Adrenal gland (tissue), 12 donors: ENCODE data around the gene FAM78B. TPM values are rescaled to one million over a fixed set of nuclear protein-coding genes. Genes with fewer than 3 reads are reported as not detected.
A peak's percentile ranks its signal among the peaks of the same experiment; 100 is the strongest.

Experiments used
- DNase-seq, 7 donors: peaks; one replicate each; pipeline ENCODE4 v3.0.0-alpha.2; 2019 to 2020
- H3K27ac ChIP-seq, 5 donors: fragments of 200-600 bp; sonication (generic) in 4 of 5; 1 replicate in 3 of 5; 2 replicates in 2 of 5; pipeline versions ENCODE4 v1.5.1 to v1.8.0; 2016 to 2020; ENCODE audit warnings: mild to moderate bottlenecking in 1 of 5
- H3K27me3 ChIP-seq: fragments of 200-600 bp; 2 replicates; pipeline ENCODE4 v1.8.0; 2021
- H3K36me3 ChIP-seq, 2 donors: fragments of 200-600 bp; replicated peaks in 1 of 2; 1 replicate in 1 of 2; 2 replicates in 1 of 2; pipeline versions ENCODE4 v1.5.1 to v1.8.0; 2018 to 2022
- H3K4me1 ChIP-seq, 2 donors: fragments of 200-600 bp; replicated peaks in 1 of 2; 1 replicate in 1 of 2; 2 replicates in 1 of 2; pipeline versions ENCODE4 v1.5.1 to v1.8.0; 2018 to 2021
- H3K4me3 ChIP-seq, 4 donors: fragments of 200-600 bp; sonication (generic) in 3 of 4; one replicate each; pipeline ENCODE4 v1.5.1; 2016 to 2018
- H3K9me3 ChIP-seq, 3 donors: fragments of 200-600 bp; sonication (generic) in 1 of 3; replicated peaks in 1 of 3; 1 replicate in 2 of 3; 2 replicates in 1 of 3; pipeline versions ENCODE4 v1.5.1 to v1.8.0; 2016 to 2021
- POLR2A ChIP-seq, 2 donors: fragments of 450-650 bp; IDR thresholded peaks; one replicate each; pipeline ENCODE4 v1.6.1; 2017; ENCODE audit warnings: antibody characterized with exemption in 2 of 2, mild to moderate bottlenecking in 2 of 2, moderate library complexity in 1 of 2
- WGBS, 4 donors: extraction: QIAGEN DNeasy Blood & Tissue Kit in 2 of 4; methylation state at CpG; one replicate each; pipeline versions ENCODE4 v1.1.5 to v1.1.7; 2013 to 2017; 5-methylcytosine and 5-hydroxymethylcytosine counted together
- intact Hi-C, 2 donors: fragments of 100-400 bp; cut with DNase I; formaldehyde crosslinking; loops; one replicate each; pipeline versions ENCODE4 v1.14.1 to v1.15.0; 2022 to 2023
- polyA plus RNA-seq, 3 donors: library from polyadenylated mRNA; stranded (reverse); fragments of 200-250 nt in 2 of 3; fragments of 350-450 nt in 1 of 3; fragmentation: Illumina TruSeq in 1 of 3; extraction: RNeasy Lipid Tissue Mini Kit (QIAGEN cat#74804) in 1 of 3; gene quantifications; one replicate each; pipeline ENCODE4 v1.2.3, GENCODE V29; 2013 to 2014
- total RNA-seq, 9 donors: library from RNA; depleted of rRNA in 4 of 9; stranded (reverse); fragments of >200 nt in 4 of 9; fragments of 120-200 nt in 1 of 9; fragmentation: NEBNext Ultra II Directional in 1 of 9; extraction: Animal tissue kit (Norgen Biotek cat#: 25700) in 1 of 9; gene quantifications; one replicate each; pipeline versions ENCODE4 v1.1.0 to v1.2.4, GENCODE V29; 2013 to 2023
- TF ChIP-seq, protein P1 (sequence below), 6 experiments: fragments of 450-650 bp in 4 of 6; fragments of 200-600 bp in 2 of 6; sonication (generic) in 1 of 6; IDR thresholded peaks; 1 replicate in 5 of 6; 2 replicates in 1 of 6; pipeline versions ENCODE4 v1.5.1 to v1.8.0; 2016 to 2021; ENCODE audit warnings: antibody characterized with exemption in 6 of 6, mild to moderate bottlenecking in 2 of 6, moderate library complexity in 1 of 6
- donor health status: healthy with polysubstance abuse.
- donor health status: Bipolar disorder and iron deficiency.
- donor health status: DM: yes; HTN: yes; CAD: no.
- donor health status: DM: no; HTN: no; CAD: no.
- donor health status: DM: no; HTN: no; CAD: no.
- donor health status: DM: yes; HTN: yes; CAD: no.

The FAM78B gene
- total and polyA plus RNA-seq, 12 donors: 0.28 to 3.5 (median 0.98) TPM

DNA sequence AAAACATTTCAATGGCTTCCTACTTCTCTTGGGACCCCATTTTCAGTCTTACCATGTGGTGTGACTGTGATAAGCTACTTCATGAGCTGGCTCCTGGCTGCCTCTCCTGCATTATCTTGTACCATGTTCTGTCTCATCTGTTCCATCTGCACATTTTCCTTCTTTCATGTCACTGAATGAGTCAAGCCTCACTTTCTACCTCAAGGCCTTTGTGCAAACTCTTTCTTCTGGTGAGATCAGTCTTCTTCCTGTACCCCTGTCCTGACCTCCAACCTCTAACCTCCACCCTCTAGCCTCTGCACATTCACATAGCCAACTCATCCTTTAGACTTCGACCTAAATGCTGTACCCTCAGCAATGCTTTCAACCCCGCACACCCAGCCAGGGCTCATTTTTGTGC, 9.6 kb upstream of the FAM78B start:
- no peak overlapping the region for H3K4me3 ChIP-seq
- H3K27ac ChIP-seq: no peak overlapping the region
- WGBS, 4 donors: 84 to 90% (median 86%) methylated on average over 2 of the region's 2 CpGs
- intact Hi-C loops: no loop called here
- no peaks in the 10 kb centered on the region for H3K4me1 ChIP-seq
- no peak for DNase-seq
- no peaks in the 10 kb centered on the region for H3K9me3 ChIP-seq
- H3K27me3 ChIP-seq: peaks cover 6% of the 10 kb centered on the region
- TF ChIP-seq, protein P1, sequence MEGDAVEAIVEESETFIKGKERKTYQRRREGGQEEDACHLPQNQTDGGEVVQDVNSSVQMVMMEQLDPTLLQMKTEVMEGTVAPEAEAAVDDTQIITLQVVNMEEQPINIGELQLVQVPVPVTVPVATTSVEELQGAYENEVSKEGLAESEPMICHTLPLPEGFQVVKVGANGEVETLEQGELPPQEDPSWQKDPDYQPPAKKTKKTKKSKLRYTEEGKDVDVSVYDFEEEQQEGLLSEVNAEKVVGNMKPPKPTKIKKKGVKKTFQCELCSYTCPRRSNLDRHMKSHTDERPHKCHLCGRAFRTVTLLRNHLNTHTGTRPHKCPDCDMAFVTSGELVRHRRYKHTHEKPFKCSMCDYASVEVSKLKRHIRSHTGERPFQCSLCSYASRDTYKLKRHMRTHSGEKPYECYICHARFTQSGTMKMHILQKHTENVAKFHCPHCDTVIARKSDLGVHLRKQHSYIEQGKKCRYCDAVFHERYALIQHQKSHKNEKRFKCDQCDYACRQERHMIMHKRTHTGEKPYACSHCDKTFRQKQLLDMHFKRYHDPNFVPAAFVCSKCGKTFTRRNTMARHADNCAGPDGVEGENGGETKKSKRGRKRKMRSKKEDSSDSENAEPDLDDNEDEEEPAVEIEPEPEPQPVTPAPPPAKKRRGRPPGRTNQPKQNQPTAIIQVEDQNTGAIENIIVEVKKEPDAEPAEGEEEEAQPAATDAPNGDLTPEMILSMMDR (IDR thresholded peaks at IDR 0.05): no peak
- no peak for TF ChIP-seq POLR2A (IDR thresholded peaks at IDR 0.05)
- H3K36me3 ChIP-seq: no peaks in the 10 kb centered on the region

DNA sequence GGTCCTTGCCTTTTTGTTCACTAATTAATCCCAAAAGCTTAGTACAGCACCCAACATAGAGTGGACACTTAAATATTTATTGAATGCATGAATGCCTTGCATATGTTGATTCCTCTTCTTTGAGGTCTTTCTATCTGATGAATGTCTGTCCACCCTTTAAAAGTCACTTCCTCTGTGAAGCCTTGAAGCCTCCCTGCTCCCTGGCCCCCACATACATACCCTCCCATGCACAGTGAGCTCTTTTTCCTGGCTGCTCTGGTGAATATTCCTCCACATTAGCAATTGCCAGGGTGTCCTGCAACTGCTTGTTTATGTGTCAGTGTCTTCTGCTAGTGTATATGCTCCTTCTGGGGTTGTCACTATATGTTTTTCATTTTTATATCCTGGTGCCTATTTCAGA, 8.2 kb upstream of the FAM78B start:
- Histone ChIP-seq H3K4me1 (no peaks in the 10 kb centered on the region), H3K36me3 (no peaks in the 10 kb centered on the region), H3K4me3 (no peak overlapping the region), H3K9me3 (no peaks in the 10 kb centered on the region), H3K27me3 (peaks cover 6% of the 10 kb centered on the region), H3K27ac (no peak overlapping the region)
- DNase-seq: no peak
- intact Hi-C loops: no loop called here
- TF ChIP-seq, protein P1 (IDR thresholded peaks at IDR 0.05): no peak
- no peak for TF ChIP-seq POLR2A (IDR thresholded peaks at IDR 0.05)

DNA sequence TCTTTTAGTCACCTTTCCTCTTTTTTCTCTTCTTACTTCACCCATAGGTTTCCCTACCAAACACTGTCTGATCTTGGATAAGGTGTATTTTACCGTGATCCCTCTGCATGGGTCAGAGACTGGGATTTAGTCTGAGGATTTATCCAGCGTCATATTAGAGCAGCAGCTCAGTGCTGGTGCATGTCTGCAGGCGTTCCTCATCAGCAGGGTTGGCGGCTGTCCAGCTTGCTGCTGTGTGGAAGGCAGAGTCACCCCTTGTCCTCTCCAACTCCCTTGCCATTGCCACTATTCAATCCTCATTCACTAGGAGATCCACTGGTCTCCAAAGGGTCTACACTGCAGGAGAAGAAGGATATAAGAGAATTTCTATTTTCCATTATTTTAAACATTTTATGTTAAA, 7.3 kb upstream of the FAM78B start:
- Histone ChIP-seq H3K9me3 (no peaks in the 10 kb centered on the region), H3K4me1 (no peaks in the 10 kb centered on the region), H3K36me3 (no peaks in the 10 kb centered on the region), H3K27ac (no peak overlapping the region), H3K27me3 (peaks cover 6% of the 10 kb centered on the region), H3K4me3 (no peak overlapping the region)
- TF ChIP-seq POLR2A (IDR thresholded peaks at IDR 0.05): no peak
- TF ChIP-seq, protein P1 (IDR thresholded peaks at IDR 0.05): no peak
- intact Hi-C loops: no loop called here
- peak in 5 of 7 donors; percentile 20 to 63 (median 32) for DNase-seq
- WGBS, 4 donors: 55 to 60% (median 58%) methylated on average over 4 of the region's 4 CpGs

DNA sequence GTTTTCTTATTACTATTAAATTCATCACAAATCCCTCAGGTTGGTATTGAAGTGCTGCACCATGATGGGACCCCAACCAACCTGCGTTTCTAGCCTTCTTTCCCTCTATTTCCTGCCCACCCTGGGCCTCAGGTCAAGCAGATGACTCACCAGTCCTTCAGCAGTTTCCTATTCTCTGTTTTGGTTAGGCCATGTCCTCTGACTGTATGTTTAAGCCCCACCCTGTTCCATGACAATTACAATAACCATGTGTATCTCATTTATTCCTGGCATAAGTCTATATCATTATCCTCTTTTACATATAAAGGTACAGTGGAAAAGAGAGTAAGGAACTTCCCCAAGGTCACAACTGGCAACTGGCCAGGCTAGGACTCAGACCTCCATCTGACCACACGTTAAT, 5.3 kb upstream of the FAM78B start:
- DNase-seq: no peak
- Histone ChIP-seq H3K9me3 (no peaks in the 10 kb centered on the region), H3K4me3 (no peak overlapping the region), H3K27me3 (peaks cover 4% of the 10 kb centered on the region), H3K36me3 (no peaks in the 10 kb centered on the region), H3K4me1 (peaks cover 0 to 8% of the 10 kb centered on the region in 2 donors), H3K27ac (no peak overlapping the region)
- TF ChIP-seq POLR2A (IDR thresholded peaks at IDR 0.05): no peak
- TF ChIP-seq, protein P1 (IDR thresholded peaks at IDR 0.05): no peak
- 42 to 51% (median 48%) methylated on average over 2 of the region's 2 CpGs for WGBS, 4 donors
- intact Hi-C loops: no loop called here
